ENCODE data around the gene BANK1. TPM values are rescaled to one million over a fixed set of nuclear protein-coding genes. Genes with fewer than 3 reads are reported as not detected.

The BANK1 gene
- total RNA-seq, 3 donors from 2014 or later, result 0.23 to 1.7 (median 0.24) TPM

DNA sequence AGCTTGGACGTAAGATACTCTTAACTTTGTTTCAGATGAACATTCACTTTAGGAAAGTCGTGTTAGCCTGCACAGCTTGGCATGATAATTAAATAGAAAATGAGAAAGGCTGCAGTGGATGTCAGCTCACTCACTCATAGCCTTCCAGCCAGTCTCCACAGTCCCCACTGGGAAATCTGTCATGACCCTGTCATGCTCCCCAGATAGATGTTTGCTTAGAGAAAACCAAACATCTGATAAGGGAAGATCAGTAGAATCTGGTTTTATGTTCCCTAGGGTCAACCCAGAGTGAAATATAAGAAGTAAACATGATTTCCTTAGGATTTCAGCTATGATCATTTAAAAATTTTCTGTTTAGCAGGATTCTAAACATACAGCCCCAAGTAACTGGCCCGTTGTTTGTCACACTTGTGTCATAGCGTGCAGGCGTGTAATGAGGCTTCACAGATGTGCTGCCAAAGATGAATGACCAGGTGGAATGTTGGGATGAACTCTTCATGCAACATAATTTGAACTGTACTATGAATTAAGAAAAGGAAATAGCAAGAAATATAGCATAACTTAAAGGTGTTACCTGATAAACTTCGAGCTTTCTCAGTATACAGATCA is 180.1 kb downstream of the BANK1 start:
- H3K36me3 Mint-ChIP-seq (ENCODE audit: insufficient read depth), result no peaks in the 10 kb centered on the region
- peaks cover 3% of the 10 kb centered on the region for H3K4me1 Mint-ChIP-seq (ENCODE audit: low read depth)
- H3K9me3 Mint-ChIP-seq, result no peaks in the 10 kb centered on the region
- ATAC-seq (no peak), DNase-seq (no peak)
- no peak overlapping the region for H3K4me3 Mint-ChIP-seq
- H3K27me3 Mint-ChIP-seq (ENCODE audit: low read depth), result no peaks in the 10 kb centered on the region

- Mint-ChIP-seq H3K27me3 (ENCODE audit: low read depth) (no peaks in the 10 kb centered on the region), H3K4me1 (ENCODE audit: low read depth) (peaks cover 2% of the 10 kb centered on the region), H3K36me3 (ENCODE audit: insufficient read depth) (no peaks in the 10 kb centered on the region), H3K9me3 (no peaks in the 10 kb centered on the region), H3K4me3 (no peak overlapping the region)
- ATAC-seq, result no peak
- DNase-seq, result no peak
Measured at GRCh38 chr4:101972791-101973190, 182.3 kb downstream of the BANK1 start.

DNA sequence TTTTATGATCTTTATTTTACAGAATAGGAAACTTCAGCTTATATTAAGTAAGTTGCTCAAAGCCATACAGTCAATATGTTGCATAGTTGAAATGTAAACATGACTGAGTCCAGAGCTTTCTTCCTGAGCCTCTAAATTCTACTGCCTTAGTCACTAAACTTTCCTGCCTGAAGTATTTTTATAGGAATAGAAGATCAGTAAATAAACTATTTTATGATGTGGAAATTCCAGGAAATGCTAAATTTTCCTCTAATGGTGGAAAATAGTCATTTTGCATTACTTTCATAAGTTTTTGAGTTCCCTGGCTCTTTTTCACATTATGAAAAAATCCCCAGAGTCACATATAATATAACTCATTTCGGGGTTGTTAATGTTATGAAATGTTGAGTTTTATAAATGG is 182.8 kb downstream of the BANK1 start:
- H3K36me3 Mint-ChIP-seq (ENCODE audit: insufficient read depth), result no peaks in the 10 kb centered on the region
- DNase-seq (no peak), ATAC-seq (no peak)
- H3K9me3 Mint-ChIP-seq, result no peaks in the 10 kb centered on the region
- no peaks in the 10 kb centered on the region for H3K27me3 Mint-ChIP-seq (ENCODE audit: low read depth)
- no peaks in the 10 kb centered on the region for H3K4me1 Mint-ChIP-seq (ENCODE audit: low read depth)
- no peak overlapping the region for H3K4me3 Mint-ChIP-seq

DNA sequence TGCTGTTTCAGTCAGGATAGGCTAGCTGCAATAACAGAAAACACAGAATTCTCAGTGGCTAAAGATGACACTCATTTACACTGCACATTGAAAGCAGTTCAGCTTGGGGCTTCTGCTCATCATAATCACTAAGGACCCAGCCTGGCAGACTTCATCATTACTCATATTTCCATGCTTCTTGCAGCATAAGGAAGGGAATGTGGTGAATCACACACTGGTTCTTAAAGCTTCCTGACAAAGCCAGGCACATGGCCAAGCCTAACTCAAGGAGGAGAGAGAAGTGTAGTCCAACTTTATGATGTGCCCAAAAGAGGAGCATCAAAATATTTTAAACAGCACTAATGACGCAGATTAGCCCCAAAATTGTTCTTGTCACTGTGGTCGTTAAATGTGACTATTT is 186.5 kb downstream of the BANK1 start:
- Mint-ChIP-seq H3K4me1 (ENCODE audit: low read depth) (no peaks in the 10 kb centered on the region), H3K36me3 (ENCODE audit: insufficient read depth) (no peaks in the 10 kb centered on the region)

GRCh38 chr4:101981756-101982155 is 191.2 kb downstream of the BANK1 start:
- no peaks in the 10 kb centered on the region for H3K9me3 Mint-ChIP-seq
- H3K4me1 Mint-ChIP-seq (ENCODE audit: low read depth), result no peaks in the 10 kb centered on the region
- DNase-seq (no peak), ATAC-seq (no peak)
- H3K27me3 Mint-ChIP-seq (ENCODE audit: low read depth), result peaks cover 8% of the 10 kb centered on the region
- no peak overlapping the region for H3K4me3 Mint-ChIP-seq
- no peaks in the 10 kb centered on the region for H3K36me3 Mint-ChIP-seq (ENCODE audit: insufficient read depth)

More for the DNA sequence above, 186.5 kb downstream of the BANK1 start:
- Mint-ChIP-seq H3K9me3 (no peaks in the 10 kb centered on the region), H3K27me3 (ENCODE audit: low read depth) (peaks cover 5% of the 10 kb centered on the region), H3K4me3 (no peak overlapping the region)
- DNase-seq, result no peak
- no peak for ATAC-seq

GRCh38 chr4:101983835-101984234 is 193.3 kb downstream of the BANK1 start:
- Mint-ChIP-seq H3K9me3 (no peaks in the 10 kb centered on the region), H3K27me3 (ENCODE audit: low read depth) (peaks cover 8% of the 10 kb centered on the region), H3K4me3 (no peak overlapping the region), H3K36me3 (ENCODE audit: insufficient read depth) (no peaks in the 10 kb centered on the region), H3K4me1 (ENCODE audit: low read depth) (no peaks in the 10 kb centered on the region)
- DNase-seq, result no peak
- no peak for ATAC-seq

DNA sequence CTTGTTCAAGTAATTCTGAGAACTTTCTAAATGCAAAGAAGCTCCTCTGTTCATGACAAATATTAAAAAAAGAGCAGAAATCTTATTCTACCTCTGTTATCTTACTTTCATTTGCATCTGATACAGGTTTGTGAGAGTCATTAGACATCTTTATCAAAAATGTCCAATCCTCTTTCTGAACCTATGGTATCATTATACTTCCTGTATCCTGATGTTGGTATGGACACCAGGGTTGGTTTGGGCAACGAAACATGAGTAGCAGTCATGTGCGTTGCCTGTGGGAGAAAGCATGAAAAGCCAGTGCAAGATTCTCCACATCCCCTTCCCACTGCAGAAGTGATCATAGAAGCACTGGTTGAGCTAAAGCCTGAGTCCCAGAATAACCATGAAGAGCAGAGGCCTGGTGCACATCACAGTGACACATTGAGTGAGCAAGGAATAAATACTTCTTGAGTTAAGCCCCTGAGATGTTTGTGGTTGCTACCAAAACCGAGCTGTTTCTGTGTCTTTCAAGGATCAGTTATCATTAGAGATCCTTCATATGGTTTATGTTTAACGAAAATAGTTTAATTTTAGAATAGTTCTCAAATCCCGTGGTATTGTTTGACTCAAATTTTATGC is 197.2 kb downstream of the BANK1 start:
- no peak overlapping the region for H3K4me3 Mint-ChIP-seq
- peaks cover 3% of the 10 kb centered on the region for H3K27me3 Mint-ChIP-seq (ENCODE audit: low read depth)
- H3K4me1 Mint-ChIP-seq (ENCODE audit: low read depth), result no peaks in the 10 kb centered on the region
- DNase-seq (no peak), ATAC-seq (no peak)
- no peaks in the 10 kb centered on the region for H3K9me3 Mint-ChIP-seq
- no peaks in the 10 kb centered on the region for H3K36me3 Mint-ChIP-seq (ENCODE audit: insufficient read depth)

GRCh38 chr4:101989551-101989950 is 199.0 kb downstream of the BANK1 start:
- H3K27me3 Mint-ChIP-seq (ENCODE audit: low read depth), result peaks cover 3% of the 10 kb centered on the region
- H3K4me1 Mint-ChIP-seq (ENCODE audit: low read depth), result peaks cover 3% of the 10 kb centered on the region
- no peaks in the 10 kb centered on the region for H3K9me3 Mint-ChIP-seq
- DNase-seq (no peak), ATAC-seq (no peak)
- no peaks in the 10 kb centered on the region for H3K36me3 Mint-ChIP-seq (ENCODE audit: insufficient read depth)
- no peak overlapping the region for H3K4me3 Mint-ChIP-seq

DNA sequence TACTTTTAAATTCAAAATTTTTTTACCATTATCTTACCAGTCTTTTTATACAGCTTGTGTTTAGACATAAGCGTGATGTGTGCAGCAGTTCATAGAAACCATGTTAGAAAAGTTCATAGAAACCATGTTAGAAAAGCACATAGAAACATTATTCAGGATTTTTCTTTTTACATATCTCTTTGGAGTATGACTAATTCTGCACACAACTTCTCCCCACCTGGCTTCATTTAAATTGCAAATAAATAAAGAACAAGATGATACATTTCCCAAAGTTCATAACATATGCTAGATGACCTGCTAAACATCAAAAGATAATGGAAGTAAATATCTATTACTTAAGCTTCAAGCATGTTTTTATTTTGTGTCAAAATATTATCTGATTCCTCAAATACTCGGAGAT is 201.9 kb downstream of the BANK1 start:
- ATAC-seq (no peak), DNase-seq (no peak)
- H3K4me1 Mint-ChIP-seq (ENCODE audit: low read depth), result peaks cover 3% of the 10 kb centered on the region
- no peaks in the 10 kb centered on the region for H3K27me3 Mint-ChIP-seq (ENCODE audit: low read depth)
- no peaks in the 10 kb centered on the region for H3K9me3 Mint-ChIP-seq
- no peak overlapping the region for H3K4me3 Mint-ChIP-seq
- H3K36me3 Mint-ChIP-seq (ENCODE audit: insufficient read depth), result no peaks in the 10 kb centered on the region

- ATAC-seq (no peak), DNase-seq (no peak)
- Mint-ChIP-seq H3K4me3 (no peak overlapping the region), H3K27me3 (ENCODE audit: low read depth) (no peaks in the 10 kb centered on the region), H3K36me3 (ENCODE audit: insufficient read depth) (no peaks in the 10 kb centered on the region), H3K4me1 (ENCODE audit: low read depth) (peaks cover 3% of the 10 kb centered on the region), H3K9me3 (no peaks in the 10 kb centered on the region)
Measured at GRCh38 chr4:101993002-101993841, 202.7 kb downstream of the BANK1 start.

DNA sequence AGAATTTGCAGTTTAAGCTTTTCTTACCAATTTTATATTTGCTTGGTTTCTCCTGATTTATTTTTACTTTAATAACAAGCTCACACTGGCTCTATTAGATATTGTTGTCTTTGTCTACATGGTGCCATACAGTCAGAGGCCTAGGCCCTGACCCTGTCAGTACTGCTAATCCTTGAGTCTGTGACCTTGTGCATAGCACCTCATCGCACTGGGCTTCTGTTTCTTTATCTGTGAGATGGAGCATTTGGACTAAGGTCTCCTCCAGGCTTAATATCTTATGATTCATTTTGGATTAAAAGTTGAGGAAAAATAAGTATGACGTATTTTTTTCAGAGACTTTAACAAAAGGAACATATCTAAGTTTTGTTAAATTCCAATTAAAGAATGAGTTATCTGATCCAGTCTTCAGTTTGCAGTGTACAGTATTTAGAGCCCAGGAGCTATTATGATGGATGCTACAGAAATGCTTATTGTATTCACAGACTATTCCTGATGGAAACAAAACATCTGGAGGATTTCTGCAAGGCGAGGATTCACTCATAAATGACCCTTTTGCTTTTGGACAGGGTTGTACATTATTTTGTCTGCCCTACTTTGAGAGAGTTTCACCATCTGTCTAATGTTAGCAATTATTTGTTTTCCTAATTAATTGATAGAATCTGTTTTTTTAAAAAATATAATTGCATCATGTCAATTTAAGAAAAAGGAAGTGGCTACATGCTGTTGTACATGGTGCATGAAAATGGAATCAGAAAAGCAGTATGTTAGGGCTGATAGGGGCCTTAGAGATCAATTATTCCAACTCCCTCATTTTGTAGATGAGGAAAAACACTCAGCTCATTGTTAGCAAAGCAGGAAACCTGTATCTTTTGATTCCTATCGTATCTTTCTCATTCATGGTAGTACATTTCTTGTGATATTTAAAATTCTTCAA is 203.6 kb downstream of the BANK1 start:
- no peak for DNase-seq
- Mint-ChIP-seq H3K36me3 (ENCODE audit: insufficient read depth) (no peaks in the 10 kb centered on the region), H3K27me3 (ENCODE audit: low read depth) (peaks cover under 1% of the 10 kb centered on the region), H3K4me3 (no peak overlapping the region), H3K9me3 (no peaks in the 10 kb centered on the region), H3K4me1 (ENCODE audit: low read depth) (peaks cover 3% of the 10 kb centered on the region)
- no peak for ATAC-seq

- H3K4me1 Mint-ChIP-seq (ENCODE audit: low read depth), result peaks cover 6% of the 10 kb centered on the region
- no peak overlapping the region for H3K4me3 Mint-ChIP-seq
- H3K27me3 Mint-ChIP-seq (ENCODE audit: low read depth), result no peaks in the 10 kb centered on the region
- H3K36me3 Mint-ChIP-seq (ENCODE audit: insufficient read depth), result no peaks in the 10 kb centered on the region
- DNase-seq (no peak), ATAC-seq (peak; percentile 93 to 95)
- H3K9me3 Mint-ChIP-seq, result no peaks in the 10 kb centered on the region
Measured at GRCh38 chr4:102007959-102008425, 217.5 kb downstream of the BANK1 start.

- no peak overlapping the region for H3K4me3 Mint-ChIP-seq
- no peaks in the 10 kb centered on the region for H3K9me3 Mint-ChIP-seq
- ATAC-seq (no peak), DNase-seq (no peak)
- H3K4me1 Mint-ChIP-seq (ENCODE audit: low read depth), result peaks cover 6% of the 10 kb centered on the region
- H3K27me3 Mint-ChIP-seq (ENCODE audit: low read depth), result no peaks in the 10 kb centered on the region
- no peaks in the 10 kb centered on the region for H3K36me3 Mint-ChIP-seq (ENCODE audit: insufficient read depth)
Measured at GRCh38 chr4:102008711-102009110, 218.2 kb downstream of the BANK1 start.

DNA sequence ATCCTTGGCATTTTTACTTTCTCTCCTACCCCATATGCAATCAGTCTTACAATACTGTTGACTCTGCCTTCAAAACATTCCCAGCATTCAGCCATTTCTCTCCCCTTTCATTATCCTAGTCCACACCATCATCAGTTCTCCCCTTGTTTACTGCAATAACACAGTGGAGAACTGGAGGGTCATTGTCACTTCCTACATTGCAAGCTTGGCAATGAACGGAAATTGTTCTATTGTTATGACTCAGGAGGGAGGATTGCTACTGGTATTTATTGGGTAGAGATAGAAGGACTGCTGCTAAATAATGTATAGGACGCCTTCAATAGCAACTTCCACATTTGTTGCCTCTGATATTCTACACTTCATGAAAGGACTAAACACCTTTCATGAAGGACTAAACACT is 231.8 kb downstream of the BANK1 start:
- Mint-ChIP-seq H3K4me3 (no peak overlapping the region), H3K4me1 (ENCODE audit: low read depth) (no peaks in the 10 kb centered on the region), H3K27me3 (ENCODE audit: low read depth) (peaks cover 2% of the 10 kb centered on the region), H3K9me3 (no peaks in the 10 kb centered on the region), H3K36me3 (ENCODE audit: insufficient read depth) (no peaks in the 10 kb centered on the region)
- no peak for ATAC-seq
- no peak for DNase-seq

Data from activated T-cell treated with anti-CD3 and anti-CD28 coated beads, Interleukin-2, amount 50 U/mL, for 4 hours (primary cell).